GM19397 (cell line): ENCODE data around the gene SOX30.

Experiments
- ATAC-seq: cut with Tn5 transposase; IDR thresholded peaks from one replicate; pipeline ENCODE4 v1.9.1; 2021; ENCODE audit warnings: mild to moderate bottlenecking, moderate library complexity; ENCODE audit not compliant: unreplicated experiment

Gene SOX30

DNA sequence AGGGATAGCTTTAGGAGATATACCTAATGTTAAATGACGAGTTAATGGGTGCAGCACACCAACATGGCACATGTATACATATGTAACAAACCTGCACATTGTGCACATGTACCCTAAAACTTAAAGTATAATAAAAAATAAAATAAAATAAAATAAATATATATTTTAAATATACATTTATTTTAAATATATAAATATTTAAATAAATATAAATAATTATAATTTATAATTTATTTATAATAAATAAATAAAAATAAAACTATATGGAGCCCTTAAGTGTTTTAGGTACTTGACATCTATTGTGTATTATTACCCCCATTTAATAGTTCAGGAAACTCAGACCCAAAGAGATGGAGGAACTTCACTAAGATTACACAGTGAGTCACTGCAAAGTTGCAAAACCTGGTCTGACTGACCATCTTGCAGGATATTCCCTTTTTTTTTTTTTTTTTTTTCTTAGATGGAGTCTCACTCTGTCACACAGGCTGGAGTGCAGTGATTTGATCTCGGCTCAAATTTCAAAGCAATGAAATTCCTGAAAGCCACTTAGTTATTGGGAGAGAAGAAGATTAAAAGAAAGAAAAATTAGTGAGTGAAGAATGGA is 13.3 kb upstream of the SOX30 start:
- ATAC-seq, result no peak

DNA sequence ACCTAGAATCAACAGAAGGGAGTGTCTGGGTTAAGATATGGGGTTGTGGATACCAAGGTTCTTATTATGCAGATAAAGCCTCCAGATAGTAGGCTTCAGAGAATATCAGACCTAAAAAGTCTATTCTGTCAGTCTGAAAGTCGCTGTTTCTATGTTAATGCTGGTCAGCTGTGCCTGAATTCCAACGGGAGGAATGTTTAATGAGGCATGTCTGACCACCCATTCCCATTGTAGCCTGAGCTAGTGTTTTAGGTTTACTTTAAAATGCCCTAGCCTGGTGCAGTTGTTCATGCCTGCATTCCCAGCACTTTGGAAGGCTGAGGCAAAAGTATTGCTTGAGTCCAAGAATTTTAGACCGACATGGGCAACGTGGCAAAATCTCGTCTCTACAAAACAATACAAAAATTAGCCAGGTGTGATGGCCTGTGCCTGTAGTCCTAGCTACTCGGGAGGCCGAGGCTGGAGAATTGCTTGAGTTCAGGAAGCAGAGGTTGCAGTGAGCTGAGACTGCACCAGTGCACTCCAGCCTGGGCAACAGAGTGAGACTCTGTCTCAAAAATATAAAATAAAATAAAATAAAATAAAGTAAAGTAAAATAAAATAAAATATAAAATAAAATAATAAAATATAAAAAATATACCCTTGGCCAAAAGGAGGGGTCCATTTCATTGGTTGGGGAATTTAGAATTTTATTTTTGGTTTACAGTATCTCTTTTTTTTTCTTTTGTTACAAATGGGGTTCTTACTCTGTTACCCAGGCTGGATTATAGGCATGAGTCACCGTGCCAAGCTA is 7.8 kb upstream of the SOX30 start:
- no peak for ATAC-seq

DNA sequence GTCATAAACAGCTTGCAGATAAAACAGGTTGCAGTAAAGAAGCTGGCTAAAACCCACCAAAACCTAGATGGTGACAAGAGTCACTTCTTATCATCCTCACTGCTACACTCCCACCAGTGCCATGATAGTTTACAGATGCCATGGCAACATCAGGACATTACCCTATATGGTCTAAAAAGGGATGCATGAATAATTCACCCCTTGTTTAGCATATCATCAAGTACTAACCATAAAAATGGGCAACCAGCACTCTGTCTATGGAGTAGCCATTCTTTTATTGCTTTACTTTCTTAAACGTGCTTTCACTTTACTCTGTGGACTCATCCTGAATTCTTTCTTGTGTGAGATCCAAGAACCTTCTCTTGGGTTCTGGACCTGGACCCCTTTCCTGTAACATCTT is 6.7 kb upstream of the SOX30 start:
- no peak for ATAC-seq

DNA sequence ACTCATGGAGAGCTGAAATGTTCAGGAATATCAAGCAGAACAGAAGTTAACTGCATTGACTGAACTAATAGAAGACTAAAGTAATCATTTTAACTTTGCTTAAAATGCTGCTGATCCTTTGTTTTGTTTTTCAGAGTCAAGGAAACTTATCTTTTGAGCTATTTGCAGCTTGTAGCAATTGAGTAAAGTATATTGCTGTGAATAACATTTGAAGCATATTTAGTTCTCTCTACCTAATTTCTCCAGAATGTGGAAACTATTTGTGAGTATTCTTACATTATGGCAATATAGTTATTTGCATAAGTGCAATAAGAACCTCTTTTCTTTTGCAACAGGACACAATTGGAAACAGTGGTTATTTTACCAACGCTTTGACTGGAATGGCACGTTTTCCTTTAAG is 5.3 kb upstream of the SOX30 start:
- no peak for ATAC-seq

DNA sequence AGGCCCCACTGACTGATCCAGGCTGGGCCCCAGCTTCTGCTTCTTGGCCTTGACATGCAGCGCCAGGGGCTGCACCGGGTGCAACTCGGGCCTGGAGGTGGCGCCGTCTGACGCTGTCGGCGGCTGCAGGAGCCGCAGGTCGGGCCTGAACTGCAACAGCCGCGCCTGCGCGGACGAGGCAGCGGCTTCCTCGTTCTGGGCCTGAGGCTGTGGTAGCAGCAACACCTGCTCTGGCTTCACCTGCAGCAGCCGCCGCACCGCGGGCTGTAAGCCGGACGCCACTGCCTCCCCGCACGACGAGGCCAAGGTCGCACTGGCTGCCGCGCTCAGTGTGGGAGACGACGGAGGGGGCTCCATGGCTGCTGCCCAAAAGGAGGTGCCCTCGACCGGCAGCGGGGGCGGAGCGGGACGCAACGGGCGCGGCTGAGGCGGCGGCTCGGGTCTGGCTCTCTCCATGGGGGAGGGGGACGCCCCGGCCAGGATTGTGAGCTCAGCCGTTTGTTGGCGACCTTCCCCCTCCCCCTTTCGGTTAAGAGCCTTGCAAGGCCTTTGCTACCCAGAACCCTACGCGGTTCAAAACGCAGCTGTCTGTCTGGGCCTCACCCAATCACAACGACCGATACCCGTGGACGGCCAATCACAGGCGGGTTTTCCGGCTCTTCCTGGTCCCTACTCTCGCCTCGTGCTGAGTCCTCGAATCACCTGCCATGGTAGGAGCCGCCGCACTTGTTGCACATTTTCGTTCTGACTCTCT is 438 bp downstream of the SOX30 start:
- peak; percentile 79 for ATAC-seq

DNA sequence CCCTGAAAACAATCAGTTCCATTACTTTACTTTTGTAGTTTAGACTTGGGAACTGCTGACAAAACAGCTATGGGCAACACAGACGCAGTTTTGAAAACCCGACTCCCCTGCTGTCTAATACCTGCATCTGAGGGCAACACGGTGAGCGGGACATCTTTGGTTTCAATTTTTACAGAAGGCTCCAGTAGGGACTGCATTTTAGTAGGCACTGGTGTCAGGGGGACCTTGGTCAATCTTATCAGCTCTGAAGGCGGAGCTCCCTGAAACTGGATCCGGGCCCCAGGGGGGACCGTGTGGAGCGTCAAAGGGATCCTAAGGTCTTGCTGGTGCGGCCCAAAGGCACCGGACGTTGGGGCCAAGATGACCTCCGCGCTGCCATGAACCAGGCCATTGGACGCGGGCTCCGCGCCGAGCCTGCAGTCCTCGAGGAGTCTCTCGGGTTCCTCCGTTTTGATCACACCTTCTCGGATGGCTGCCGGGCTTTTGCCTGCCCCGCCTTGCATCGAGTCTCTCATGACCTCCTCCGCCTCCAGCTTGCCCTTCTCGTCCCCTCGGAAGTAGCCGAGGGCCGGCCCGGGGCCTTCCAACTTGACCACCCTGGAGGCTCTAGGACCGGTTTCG is 1.1 kb downstream of the SOX30 start:
- no peak for ATAC-seq

DNA sequence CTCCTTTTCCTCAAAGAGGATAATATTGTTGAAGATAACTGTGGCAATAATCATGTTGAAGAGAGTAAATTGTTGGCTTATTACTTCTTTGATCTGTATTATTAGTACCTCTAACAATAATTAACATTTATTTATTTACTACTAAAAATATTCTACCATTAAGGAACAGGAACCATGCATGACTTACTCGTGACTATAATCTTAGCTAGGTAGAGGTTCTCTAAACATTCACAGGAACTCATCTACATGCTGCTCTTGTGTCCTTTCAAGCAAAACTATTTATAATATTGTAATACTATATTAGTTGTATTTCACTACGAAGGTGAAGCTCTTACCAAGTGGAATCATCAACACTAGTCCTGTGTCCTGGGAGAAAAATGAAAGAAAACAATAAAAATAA is 3.1 kb downstream of the SOX30 start:
- ATAC-seq, result no peak

DNA sequence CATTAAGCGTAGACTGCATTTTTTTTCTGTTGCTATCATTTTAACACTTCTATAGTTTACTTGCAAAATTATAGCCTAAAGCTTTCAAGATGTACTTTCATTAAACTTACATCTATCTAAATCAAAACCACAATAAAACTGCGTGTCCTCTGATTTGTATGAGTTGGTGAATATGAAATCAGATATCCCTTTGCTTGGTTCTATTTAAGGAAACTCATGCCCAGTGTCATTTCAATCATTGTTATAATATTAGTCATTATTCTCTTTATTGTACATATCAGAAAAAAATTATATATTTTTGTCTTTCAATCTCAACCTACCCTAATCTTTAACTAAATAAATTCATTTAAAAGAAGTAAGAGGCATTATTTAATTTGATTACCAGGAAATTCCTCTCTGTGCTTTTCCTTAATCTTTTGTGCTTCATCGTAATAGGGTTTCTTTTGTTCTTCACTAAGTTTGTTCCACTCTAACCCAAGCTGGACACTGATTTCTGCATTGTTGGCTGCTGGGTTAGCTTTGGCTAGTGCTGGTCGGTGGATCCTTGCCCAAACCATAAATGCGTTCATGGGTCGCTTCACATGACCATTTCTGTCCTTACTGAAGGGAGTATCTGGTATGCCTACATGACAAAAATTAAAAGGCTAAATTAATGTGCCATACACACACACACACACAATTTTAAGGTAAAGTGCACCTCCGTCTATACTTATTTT is 3.8 kb downstream of the SOX30 start:
- ATAC-seq, result no peak

DNA sequence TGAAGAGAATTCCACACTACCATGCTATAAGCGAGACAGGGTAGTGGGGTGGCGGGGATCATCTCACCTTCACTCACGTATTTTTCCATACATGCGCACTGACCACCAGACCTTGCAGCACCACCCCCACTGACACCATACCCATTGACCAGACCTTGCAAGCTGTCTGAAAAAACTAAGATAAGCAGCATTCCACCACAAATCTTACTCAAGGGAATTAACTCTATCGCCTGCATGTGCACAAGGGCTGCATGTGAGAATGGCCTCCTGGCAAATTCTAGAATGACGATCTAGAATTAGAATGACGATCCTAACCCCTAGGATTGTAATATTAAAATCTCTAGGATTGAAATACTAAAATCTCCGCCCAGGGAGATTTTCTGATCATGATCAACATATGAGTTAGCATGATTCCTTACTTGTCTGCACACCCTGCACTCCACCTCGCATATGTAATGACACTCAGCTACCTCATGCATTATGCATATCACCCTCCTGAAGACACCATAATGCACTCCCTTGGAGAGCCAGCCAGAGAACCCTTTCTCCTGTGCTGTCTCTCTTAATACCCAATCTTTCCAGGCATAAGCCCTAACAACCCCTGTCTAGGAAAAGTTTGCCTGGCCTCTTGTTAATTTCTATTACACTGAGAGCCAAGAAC is 11.7 kb downstream of the SOX30 start:
- ATAC-seq, result no peak

DNA sequence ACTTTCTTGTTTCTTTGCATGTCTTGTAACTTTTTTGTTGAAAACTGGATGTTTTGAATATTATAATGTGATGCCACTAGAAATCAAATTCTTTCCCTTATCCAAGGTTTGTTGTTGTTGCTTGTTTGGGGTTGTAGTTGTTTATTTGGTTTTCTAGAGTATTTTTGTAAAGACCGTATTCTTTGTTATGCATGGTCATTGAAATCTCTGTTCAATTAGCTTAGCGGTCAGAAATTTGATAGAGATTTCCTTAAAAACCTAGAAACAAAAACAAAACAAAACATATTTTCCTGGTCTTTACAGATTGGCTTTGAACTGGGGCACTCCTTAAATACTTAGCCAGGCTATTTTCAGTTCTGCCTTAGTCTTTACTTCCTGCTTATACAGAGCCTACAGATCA is 21.9 kb downstream of the SOX30 start:
- ATAC-seq, result no peak

DNA sequence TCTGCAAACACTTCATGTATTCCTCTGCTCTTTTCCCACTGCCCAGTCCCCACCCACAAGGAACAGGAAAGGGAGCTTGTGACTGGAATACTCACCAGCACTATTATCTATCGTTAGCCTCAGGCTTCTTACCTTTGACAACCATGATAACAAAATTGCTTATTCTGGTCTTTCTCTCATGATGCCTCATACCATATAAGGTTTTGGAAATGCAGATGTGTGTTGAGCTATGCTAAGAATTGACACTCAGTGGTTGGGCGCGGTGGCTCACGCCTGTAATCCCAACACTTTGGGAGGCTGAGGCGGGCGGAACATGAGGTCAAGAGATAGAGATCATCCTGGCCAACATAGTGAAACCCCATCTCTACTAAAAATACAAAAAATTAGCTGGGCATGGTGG is 25.4 kb downstream of the SOX30 start:
- ATAC-seq, result no peak

DNA sequence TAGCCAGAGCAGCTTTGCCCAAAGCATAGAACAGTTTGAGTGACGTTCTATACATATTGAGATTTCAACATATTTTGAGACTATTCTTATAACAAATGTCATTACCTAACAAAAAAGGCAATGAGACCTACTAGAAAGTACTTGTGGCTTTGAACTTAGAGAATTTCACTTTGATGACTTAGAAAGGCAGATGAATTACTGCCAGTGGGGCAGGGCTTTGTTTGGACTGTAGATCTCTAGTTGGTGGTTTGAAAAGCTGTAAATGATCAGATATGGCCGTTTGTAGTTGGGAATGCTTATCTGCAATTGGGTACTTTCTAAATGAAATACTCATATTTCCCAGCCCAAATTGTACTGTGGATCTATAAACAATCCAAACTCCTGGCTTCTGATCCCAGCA is 28.1 kb downstream of the SOX30 start:
- ATAC-seq, result no peak

DNA sequence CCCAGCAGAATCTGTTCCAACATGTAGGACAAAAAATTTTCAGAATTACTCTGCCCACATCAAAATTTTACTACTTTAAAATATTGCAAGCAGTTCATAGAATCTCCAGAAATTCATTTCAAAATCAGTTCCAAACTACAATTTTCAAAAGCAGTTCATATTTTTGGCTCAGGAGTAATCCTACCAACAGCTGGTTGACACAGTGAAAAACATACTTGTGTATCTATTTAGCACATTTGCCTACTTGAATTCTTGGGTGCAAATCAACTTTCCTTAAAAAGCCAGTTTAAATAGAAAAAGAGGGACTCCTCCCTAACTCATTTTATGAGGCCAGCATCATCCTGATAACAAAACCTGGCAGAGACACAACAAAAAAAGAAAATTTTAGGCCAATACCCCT is 31.5 kb downstream of the SOX30 start:
- ATAC-seq, result no peak

DNA sequence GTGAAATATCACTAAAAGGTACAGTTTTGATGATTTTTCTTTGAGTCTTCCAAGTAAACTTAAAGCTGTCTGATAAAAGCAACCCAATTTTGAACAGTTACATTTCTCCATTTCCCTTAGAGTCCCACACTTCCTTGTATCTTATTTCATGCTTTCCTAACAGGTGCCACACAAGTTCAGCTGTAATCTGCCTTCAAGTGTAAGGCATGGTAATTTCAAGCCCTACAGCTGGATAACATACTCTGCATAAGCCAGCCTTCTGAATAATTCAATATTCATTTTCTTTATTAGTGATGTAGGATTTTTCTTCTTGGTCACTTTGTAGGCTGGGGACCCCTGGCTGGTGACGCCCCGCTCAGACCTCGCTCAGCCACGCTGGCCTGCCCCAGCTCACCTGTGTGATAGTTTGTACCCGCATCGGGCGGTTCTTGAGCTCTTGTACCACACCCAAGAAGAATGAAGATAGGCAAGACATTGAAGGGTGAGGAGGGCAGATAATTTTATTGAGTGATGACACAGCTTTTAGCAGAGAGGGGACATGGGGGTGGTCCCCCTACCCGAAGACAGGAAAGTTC is 34.0 kb downstream of the SOX30 start:
- no peak for ATAC-seq

DNA sequence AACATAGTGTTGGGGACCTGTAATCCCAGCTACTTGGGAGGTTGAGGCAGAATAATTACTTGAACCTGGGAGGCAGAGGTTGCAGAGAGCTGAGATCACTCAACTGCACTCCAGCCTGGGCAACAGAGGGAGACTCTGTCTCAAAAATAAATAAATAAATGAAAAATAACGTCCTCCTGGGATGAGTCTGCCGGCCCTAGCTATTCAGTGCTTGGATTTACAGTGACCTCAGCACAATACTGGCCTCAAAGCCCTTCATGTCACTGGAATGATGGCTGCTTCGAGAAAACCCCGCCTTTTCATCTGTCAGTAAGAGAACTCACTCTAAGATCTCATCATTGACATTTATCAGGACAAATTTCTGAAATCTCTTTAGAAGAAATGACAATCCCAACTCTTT is 35.5 kb downstream of the SOX30 start:
- ATAC-seq, result no peak

DNA sequence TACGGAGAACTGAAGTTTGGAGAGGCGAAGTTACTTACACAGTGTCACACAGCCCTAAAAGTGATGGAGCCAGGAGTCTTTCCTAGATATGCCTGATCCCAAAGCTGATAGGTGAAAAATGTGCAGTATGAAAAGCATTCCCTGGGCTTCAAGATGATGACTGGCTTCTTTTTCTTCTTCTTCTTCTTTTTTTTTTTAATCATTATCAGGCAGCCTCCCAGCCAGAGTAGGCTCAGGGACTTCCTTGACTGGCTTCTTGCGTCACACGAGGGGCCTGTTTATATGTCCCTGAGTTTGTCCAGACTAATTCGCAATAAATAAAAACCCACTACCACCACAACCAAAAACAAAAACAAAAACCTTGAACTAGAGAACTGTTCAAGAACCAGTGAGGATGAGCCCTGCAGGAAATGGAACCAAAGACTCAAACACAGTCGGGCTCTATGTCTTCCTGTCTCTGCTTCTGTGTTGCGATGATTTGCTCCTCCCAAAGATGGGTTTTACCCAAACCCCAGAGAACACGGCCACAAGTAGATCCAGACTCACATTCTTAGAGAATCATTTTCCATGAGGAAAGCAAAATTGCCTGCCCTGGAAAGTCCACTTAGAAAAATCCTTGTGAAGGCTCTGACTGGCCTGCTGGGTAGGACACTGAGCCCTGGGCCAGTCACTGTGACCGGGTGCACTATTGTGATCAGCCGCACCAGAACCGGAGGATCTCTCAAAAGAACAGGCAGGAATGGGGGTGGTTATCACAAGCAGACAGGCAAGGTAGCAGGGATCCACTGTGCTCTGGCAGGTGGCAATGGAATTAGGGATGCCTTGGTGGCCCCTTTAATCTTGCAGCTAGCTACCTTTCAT is 38.6 kb downstream of the SOX30 start:
- ATAC-seq, result no peak

DNA sequence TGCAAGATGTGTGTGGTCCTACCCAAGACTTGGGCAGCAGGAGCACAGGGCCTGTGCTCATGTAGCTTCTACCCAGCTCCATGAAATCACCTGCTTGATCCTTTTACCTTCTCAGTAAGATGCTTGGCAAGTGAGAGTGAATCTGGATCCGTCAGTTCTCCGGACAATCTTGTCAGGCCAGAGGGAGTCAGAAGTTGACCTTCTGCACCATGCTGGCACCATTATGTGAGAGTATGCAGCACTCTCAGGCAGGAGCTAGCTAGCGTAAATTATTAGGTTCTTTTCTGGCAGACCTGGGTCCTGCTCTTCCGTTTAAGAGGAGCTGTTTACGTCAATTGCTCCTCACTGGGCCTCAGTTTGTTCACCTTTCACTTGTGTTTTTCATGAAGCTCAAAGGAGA is 39.7 kb downstream of the SOX30 start:
- ATAC-seq, result no peak

DNA sequence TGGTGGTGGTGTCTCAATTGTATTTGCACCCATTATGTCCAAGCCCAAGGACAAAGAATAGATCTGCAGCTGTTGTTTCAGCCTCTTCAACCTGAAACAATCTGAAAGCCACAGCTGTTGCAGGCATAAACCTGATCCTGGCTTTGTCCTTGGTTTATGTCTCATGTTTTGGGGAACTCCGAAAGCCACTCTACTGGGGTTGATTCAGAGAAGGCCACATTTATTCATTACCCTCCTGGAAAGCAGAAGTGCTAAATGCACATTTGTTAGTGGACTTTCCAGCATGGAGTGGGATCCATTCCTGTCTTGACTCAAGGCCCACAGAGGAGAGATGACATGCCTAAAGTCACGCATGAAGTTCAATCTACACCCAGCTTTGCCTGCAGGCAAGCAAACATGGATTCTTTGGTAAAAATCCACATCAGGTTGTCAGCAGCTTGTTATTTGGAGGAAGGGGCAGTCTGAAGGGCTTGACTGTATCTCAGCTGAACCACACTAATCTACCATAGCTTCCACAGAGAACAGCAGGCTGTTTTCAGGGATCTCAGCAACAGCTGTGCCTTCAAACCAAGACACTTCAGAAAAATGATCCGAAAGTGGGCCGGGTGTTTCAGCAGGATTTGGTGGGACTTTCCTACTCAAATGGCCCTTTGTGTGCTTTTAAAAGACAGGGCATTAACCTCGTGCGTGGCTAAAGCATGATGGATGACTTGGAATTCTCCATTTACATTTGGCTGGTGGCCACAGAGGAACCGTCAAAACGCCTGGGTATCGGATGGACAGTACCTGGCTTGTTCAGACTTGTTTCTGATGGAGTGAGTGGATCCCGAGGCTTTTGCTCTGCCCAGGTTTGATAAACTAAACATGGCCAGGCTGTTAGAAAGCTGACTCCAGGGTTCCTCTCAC is 40.4 kb downstream of the SOX30 start:
- peak; percentile 62 for ATAC-seq
